Stimulated activated CD4-positive, alpha-beta T cell treated with anti-CD3 and anti-CD28 coated beads, Interleukin-1b, Interleukin-23, amount 100 ng/mL, for 48 hours (primary cell): Measurements from ENCODE around the gene PCLAF.
A peak's percentile ranks its signal among the peaks of the same experiment; 100 is the strongest.
"Not testable (repeated sequence)": the region's sequence is repeated elsewhere in the genome, so short reads cannot be mapped to it uniquely, and the experiment has no call there.

ENCODE experiments used
- DNase-seq: peaks from one replicate; pipeline ENCODE4 v3.0.0-alpha.2; 2020

The PCLAF gene

GRCh38 chr15:64381000-64381751 lies at the start of gene PCLAF:
PCLAF (minus strand) TSS chr15:64381441; CDS start chr15:64381371, 70 bp downstream.
- peak; percentile 97 for DNase-seq

GRCh38 chr15:64430000-64430735 lies 48.9 kb upstream of the PCLAF start:
- peak; percentile 25 for DNase-seq

- DNase-seq, result no peak
Observed at GRCh38 chr15:64429448-64429847, 48.2 kb upstream of the PCLAF start.

- no peak for DNase-seq
Observed at GRCh38 chr15:64426845-64427465, 45.7 kb upstream of the PCLAF start.

- no peak for DNase-seq
Observed at GRCh38 chr15:64425221-64425620, 44.0 kb upstream of the PCLAF start.

- DNase-seq, result no peak
Observed at GRCh38 chr15:64423970-64424369, 42.7 kb upstream of the PCLAF start.

GRCh38 chr15:64422697-64423096 lies 41.5 kb upstream of the PCLAF start:
- DNase-seq, result no peak

- no peak for DNase-seq
Observed at GRCh38 chr15:64412216-64412615, 31.0 kb upstream of the PCLAF start.

- DNase-seq, result no peak
Observed at GRCh38 chr15:64400583-64400982, 19.3 kb upstream of the PCLAF start.

- no peak for DNase-seq
Observed at GRCh38 chr15:64398575-64398974, 17.3 kb upstream of the PCLAF start.

GRCh38 chr15:64396789-64397188 lies 15.5 kb upstream of the PCLAF start:
- DNase-seq, result no peak

GRCh38 chr15:64392471-64392870 lies 11.2 kb upstream of the PCLAF start:
- DNase-seq, result not testable (repeated sequence)

GRCh38 chr15:64389036-64389435 lies 7.8 kb upstream of the PCLAF start:
- no peak for DNase-seq

GRCh38 chr15:64387562-64388168 lies 6.4 kb upstream of the PCLAF start, which contains the start of gene TRIP4:
TRIP4 (plus strand) TSS chr15:64387836; CDS start chr15:64387864, 28 bp downstream.
- peak; percentile 98 for DNase-seq

GRCh38 chr15:64386291-64386690 lies 5.0 kb upstream of the PCLAF start:
- no peak for DNase-seq

GRCh38 chr15:64383760-64384159 lies 2.5 kb upstream of the PCLAF start:
- no peak for DNase-seq

- not testable (repeated sequence) for DNase-seq
Observed at GRCh38 chr15:64380130-64380870, 941 bp downstream of the PCLAF start.

- DNase-seq, result no peak
Observed at GRCh38 chr15:64379216-64379960, 1.9 kb downstream of the PCLAF start.

- DNase-seq, result no peak
Observed at GRCh38 chr15:64373360-64373759, 7.9 kb downstream of the PCLAF start.

GRCh38 chr15:64371383-64371782 lies 9.9 kb downstream of the PCLAF start:
- DNase-seq, result not testable (repeated sequence)

GRCh38 chr15:64369078-64369607 lies 12.1 kb downstream of the PCLAF start:
- DNase-seq, result no peak
